Breast epithelium (tissue), 3 donors: ENCODE data around the gene KCNQ1OT1.

Experiments
- CTCF ChIP-seq, 3 donors: fragments of 450-650 bp; IDR thresholded peaks; one replicate each; pipeline ENCODE4 v1.5.1; 2016 to 2017; ENCODE audit warnings: antibody characterized with exemption in 3 of 3, mild to moderate bottlenecking in 3 of 3, moderate library complexity in 3 of 3
- POLR2A ChIP-seq: fragments of 450-650 bp; IDR thresholded peaks from one replicate; pipeline ENCODE4 v1.6.1; 2016; ENCODE audit warnings: antibody characterized with exemption, mild to moderate bottlenecking, moderate library complexity

GRCh38 chr11:2685051-2685450, 14.7 kb downstream of the KCNQ1OT1 start:
- TF ChIP-seq POLR2A (no peak), CTCF (IDR thresholded peaks at IDR 0.05) (no peak)
